ENCODE results near the gene ATP6V0A4.

The ATP6V0A4 gene

GRCh38 chr7:138797715-138798320 lies at the start of gene ATP6V0A4, which contains the start of gene TMEM213:
Gene ATP6V0A4, minus strand, starts transcription at chr7:138798196. Its CDS starts 26,949 bp downstream, at chr7:138771247.
Gene TMEM213, plus strand, starts transcription at chr7:138797994. Its CDS starts 111 bp downstream, at chr7:138798105.
- DNase-seq (ENCODE audit: low read depth): no peak
- TF ChIP-seq CTCF (IDR thresholded peaks at IDR 0.05; ENCODE audit: low read depth, low read length, missing control alignments): no peak
- H3K4me3 ChIP-seq (ENCODE audit: low read depth, low read length): no peak within 1 kb of the TSS

- no peak for DNase-seq (ENCODE audit: low read depth)
- no peak overlapping the region for H3K4me3 ChIP-seq (ENCODE audit: low read depth, low read length)
- TF ChIP-seq CTCF (IDR thresholded peaks at IDR 0.05; ENCODE audit: low read depth, low read length, missing control alignments): no peak
Observed at GRCh38 chr7:138845711-138846110, 47.7 kb upstream of the ATP6V0A4 start.

- no peak for TF ChIP-seq CTCF (IDR thresholded peaks at IDR 0.05; ENCODE audit: low read depth, low read length, missing control alignments)
- DNase-seq (ENCODE audit: low read depth): no peak
- H3K4me3 ChIP-seq (ENCODE audit: low read depth, low read length): no peak overlapping the region
Observed at GRCh38 chr7:138843632-138844580, 45.9 kb upstream of the ATP6V0A4 start.

GRCh38 chr7:138842111-138842510 lies 44.1 kb upstream of the ATP6V0A4 start:
- TF ChIP-seq CTCF (IDR thresholded peaks at IDR 0.05; ENCODE audit: low read depth, low read length, missing control alignments): no peak
- no peak overlapping the region for H3K4me3 ChIP-seq (ENCODE audit: low read depth, low read length)
- DNase-seq (ENCODE audit: low read depth): no peak

- no peak for DNase-seq (ENCODE audit: low read depth)
- no peak for TF ChIP-seq CTCF (IDR thresholded peaks at IDR 0.05; ENCODE audit: low read depth, low read length, missing control alignments)
- H3K4me3 ChIP-seq (ENCODE audit: low read depth, low read length): no peak overlapping the region
Observed at GRCh38 chr7:138838166-138838565, 40.2 kb upstream of the ATP6V0A4 start.

GRCh38 chr7:138837627-138838026 lies 39.6 kb upstream of the ATP6V0A4 start:
- no peak for DNase-seq (ENCODE audit: low read depth)
- no peak overlapping the region for H3K4me3 ChIP-seq (ENCODE audit: low read depth, low read length)
- no peak for TF ChIP-seq CTCF (IDR thresholded peaks at IDR 0.05; ENCODE audit: low read depth, low read length, missing control alignments)
